Islet of Langerhans (tissue), 1 donor: ENCODE measurements around the gene DCAF6.

ENCODE experiments used
- FAIRE-seq: peaks from one replicate; lab custom pipeline; 2011; peaks lifted over from hg19 to GRCh38; lab: Jason Lieb, UNC

Gene DCAF6

GRCh38 chr1:168106274-168106673 is 169.8 kb downstream of the DCAF6 start:
- FAIRE-seq = no peak

- no peak for FAIRE-seq
Observed at GRCh38 chr1:168110896-168111545, 174.5 kb downstream of the DCAF6 start.

GRCh38 chr1:168112673-168113305 is 176.3 kb downstream of the DCAF6 start:
- no peak for FAIRE-seq

GRCh38 chr1:168114845-168115244 is 178.4 kb downstream of the DCAF6 start:
- FAIRE-seq = no peak

DNA sequence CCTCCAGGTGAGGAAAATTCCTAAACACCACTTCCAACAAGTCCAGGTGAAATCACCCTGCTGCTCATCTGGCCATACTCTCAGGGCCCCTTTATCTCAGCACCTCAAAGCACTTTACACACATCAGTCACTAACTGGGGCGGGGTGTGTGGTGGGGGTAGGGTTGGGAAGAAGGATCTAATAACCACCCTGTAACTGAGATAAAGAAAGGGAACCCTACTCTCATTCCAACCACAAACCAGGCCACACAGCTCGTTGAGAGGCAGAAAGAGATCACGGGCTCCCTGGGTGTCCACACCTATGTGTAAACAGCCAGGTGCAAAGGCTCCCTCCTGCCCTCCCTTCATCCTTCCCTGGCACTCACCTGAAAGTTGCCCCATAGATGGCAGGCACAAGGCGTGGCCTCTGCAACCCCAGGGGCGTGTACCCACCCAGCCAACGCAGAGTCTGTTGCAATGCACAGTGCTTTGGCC is 179.9 kb downstream of the DCAF6 start:
- FAIRE-seq = no peak

DNA sequence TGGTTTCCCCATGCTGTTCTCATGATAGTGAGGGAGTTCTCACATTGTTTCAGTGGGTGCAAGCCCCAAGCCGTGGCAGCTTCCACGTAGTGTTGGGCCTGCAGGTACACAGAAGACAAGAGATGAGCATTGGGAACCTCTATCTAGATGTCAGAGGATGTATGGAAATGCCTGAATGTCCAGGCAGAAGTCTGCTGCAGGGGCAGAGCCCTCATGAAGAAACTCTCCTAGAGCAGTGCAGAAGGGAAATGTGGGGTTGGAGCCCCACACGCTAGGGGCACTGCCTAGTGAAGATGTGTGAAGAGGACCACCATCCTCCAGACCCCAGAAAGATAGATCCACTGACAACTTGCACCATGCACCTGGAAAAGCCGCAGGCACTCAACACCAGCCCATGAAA is 183.3 kb downstream of the DCAF6 start:
- FAIRE-seq = no peak

DNA sequence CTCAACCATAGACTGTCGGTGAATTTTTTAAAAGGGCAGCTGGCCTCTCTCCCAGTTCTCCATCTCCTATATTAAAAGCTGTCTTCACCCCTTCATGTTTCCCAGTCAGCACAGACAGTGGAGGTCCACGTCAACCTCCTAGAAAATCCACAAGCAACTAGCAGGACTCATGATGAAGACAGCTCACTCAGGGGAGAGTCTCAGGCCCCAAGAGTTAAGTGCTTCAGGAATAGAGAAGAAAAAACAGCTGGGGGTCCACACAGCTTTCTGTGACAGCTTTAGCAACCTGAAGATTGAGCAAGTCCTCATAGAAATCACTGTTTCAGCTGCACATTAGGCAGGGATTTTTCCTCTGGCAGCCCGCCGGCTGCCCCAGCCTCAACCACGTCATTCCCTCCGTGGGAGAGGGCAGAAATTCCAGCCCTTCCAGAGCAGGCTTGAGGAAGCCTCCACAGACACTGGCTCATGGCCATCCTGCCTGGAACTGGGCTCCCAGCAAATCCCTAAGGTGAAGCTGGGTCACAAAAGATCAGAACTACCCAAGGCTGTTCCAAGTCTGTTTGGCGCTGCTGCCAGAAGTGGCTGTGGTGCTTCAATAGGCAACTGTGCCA is 185.0 kb downstream of the DCAF6 start:
- FAIRE-seq = no peak

GRCh38 chr1:168125051-168125450 is 188.6 kb downstream of the DCAF6 start:
- no peak for FAIRE-seq
